Measurements from ENCODE around the gene DGKD. TPM values are rescaled to one million over a fixed set of nuclear protein-coding genes. Genes with fewer than 3 reads are reported as not detected.
A peak's percentile ranks its signal among the peaks of the same experiment; 100 is the strongest.

DGKD gene
- total RNA-seq, 1 experiment from 2014 or later = 105 TPM

DNA sequence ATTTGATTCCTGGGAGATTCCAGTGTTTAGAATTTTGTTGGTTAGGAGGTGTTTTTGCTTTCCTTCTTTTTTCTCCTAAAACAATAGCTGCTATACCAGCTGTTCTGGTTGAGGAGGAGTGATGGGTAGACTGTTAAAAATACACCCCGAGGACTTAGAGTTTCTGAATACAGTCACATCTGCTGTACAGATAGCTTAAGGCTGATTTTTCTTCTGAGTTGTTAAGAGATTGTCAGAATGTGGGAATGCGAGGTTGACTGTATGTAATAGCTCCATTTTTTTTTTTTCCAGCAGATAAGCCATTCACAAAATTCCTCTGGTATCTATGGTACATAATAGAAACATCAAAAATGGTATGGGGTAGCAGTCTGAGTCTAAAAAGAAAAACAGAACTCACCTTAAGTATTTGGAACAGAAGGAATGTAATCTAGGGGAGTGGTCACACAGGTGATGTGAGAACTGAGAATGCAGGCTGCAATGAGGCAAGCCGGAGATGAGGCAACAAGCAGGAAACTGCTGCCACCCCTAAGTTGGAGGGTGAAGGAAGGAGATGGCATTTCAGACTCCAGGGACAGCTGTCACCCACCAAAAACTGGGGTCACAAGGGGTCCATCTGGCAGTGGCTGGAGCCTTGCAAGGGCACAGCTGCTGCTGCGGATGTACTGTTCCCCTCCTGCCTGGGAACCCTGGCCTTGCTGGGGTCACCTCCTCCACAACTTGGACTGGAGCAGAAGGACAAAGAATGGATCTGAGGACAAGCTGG lies 2.4 kb downstream of the DGKD start:
- H3K27ac Mint-ChIP-seq (ENCODE audit: unreplicated experiment) = peak overlapping the region; percentile 58
- Histone ChIP-seq H3K4me1 (peaks cover 70% of the 10 kb centered on the region), H3K9me3 (no peaks in the 10 kb centered on the region), H3K36me3 (ENCODE audit: control insufficient read depth, insufficient read depth, low read length) (no peaks in the 10 kb centered on the region), H3K4me3 (ENCODE audit: low read depth, low read length) (0 out of 2 replicates have a peak overlapping the region, but pooled peaks have one; percentile 16), H3K27me3 (replicated peaks; ENCODE audit: control insufficient read depth, insufficient read depth, low read length) (no peaks in the 10 kb centered on the region)
- ChIA-PET CTCF (no interaction called here), POLR2A (interaction anchor here (0.6 to 0.8 kb wide), 3 partner anchors 9 to 340 kb away, joined by 3 to 9 read pairs (median 6); no protein-coding TSS in a partner anchor)
- TF ChIP-seq CTCF (IDR thresholded peaks at IDR 0.05; ENCODE audit: insufficient read depth in 1 of 2, low read depth in 1 of 2, low read length in 1 of 2, severe bottlenecking in 1 of 2, unreplicated experiment in 1 of 2) = no peak
- H3K27me3 Mint-ChIP-seq (ENCODE audit: insufficient read depth, unreplicated experiment) = no peaks in the 10 kb centered on the region
- H3K36me3 Mint-ChIP-seq (ENCODE audit: insufficient read depth, unreplicated experiment) = peaks cover 66% of the 10 kb centered on the region
- no peaks in the 10 kb centered on the region for H3K9me3 Mint-ChIP-seq (ENCODE audit: unreplicated experiment)
- BruUV-seq (replicated peaks) = no TSS peak
- peak; percentile 68 to 71 for DNase-seq
- intact Hi-C loops (cut with micrococcal nuclease; ENCODE audit: unreplicated experiment) = loop anchor here (10.0 kb wide), 1 partner anchor 88 kb away; no protein-coding TSS in a partner anchor
- peaks cover 39% of the 10 kb centered on the region for H3K4me1 Mint-ChIP-seq (ENCODE audit: low read depth, unreplicated experiment)
- peak overlapping the region; percentile 71 for H3K4me3 Mint-ChIP-seq (ENCODE audit: unreplicated experiment)

- Mint-ChIP-seq H3K4me1 (ENCODE audit: low read depth, unreplicated experiment) (peaks cover 36% of the 10 kb centered on the region), H3K27ac (ENCODE audit: unreplicated experiment) (peak overlapping the region; percentile 3), H3K9me3 (ENCODE audit: unreplicated experiment) (no peaks in the 10 kb centered on the region), H3K4me3 (ENCODE audit: unreplicated experiment) (peak overlapping the region; percentile 71), H3K36me3 (ENCODE audit: insufficient read depth, unreplicated experiment) (peaks cover 74% of the 10 kb centered on the region), H3K27me3 (ENCODE audit: insufficient read depth, unreplicated experiment) (no peaks in the 10 kb centered on the region)
- Histone ChIP-seq H3K4me3 (ENCODE audit: low read depth, low read length) (no peak overlapping the region), H3K4me1 (peaks cover 61% of the 10 kb centered on the region), H3K9me3 (no peaks in the 10 kb centered on the region), H3K36me3 (ENCODE audit: control insufficient read depth, insufficient read depth, low read length) (no peaks in the 10 kb centered on the region), H3K27me3 (replicated peaks; ENCODE audit: control insufficient read depth, insufficient read depth, low read length) (no peaks in the 10 kb centered on the region)
- POLR2A ChIA-PET = no interaction called here
- BruUV-seq (replicated peaks) = no TSS peak
- no peak for TF ChIP-seq CTCF (IDR thresholded peaks at IDR 0.05; ENCODE audit: insufficient read depth in 1 of 2, low read depth in 1 of 2, low read length in 1 of 2, severe bottlenecking in 1 of 2, unreplicated experiment in 1 of 2)
- CTCF ChIA-PET = no interaction called here
- intact Hi-C loops (cut with micrococcal nuclease; ENCODE audit: unreplicated experiment) = loop anchor here (10.0 kb wide), 1 partner anchor 86 kb away; no protein-coding TSS in a partner anchor
- no peak for DNase-seq
These were observed 4.0 kb downstream of the DGKD start for GRCh38 chr2:233358335-233358734.

DNA sequence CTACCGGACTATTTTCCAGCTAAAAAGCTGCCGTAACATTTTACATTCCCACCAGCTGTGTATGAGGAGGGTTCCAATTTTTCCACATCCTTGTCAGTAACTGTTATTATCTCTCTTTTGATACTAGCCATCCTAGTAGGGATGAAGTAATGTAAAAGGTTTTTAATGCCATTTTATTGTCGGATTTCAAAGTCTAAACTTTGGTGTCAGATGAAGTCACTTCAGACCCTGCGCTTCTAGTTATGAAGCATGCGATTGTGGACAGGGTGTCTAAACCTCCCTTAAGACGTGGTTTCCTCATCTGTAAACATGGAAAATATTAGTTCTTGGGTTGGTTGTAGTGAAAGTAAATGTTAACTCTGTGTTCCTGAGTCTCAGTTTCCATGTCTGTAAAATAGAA lies 4.7 kb downstream of the DGKD start:
- Mint-ChIP-seq H3K27ac (ENCODE audit: unreplicated experiment) (no peak overlapping the region), H3K9me3 (ENCODE audit: unreplicated experiment) (no peaks in the 10 kb centered on the region), H3K4me1 (ENCODE audit: low read depth, unreplicated experiment) (peaks cover 41% of the 10 kb centered on the region), H3K36me3 (ENCODE audit: insufficient read depth, unreplicated experiment) (peaks cover 79% of the 10 kb centered on the region), H3K27me3 (ENCODE audit: insufficient read depth, unreplicated experiment) (no peaks in the 10 kb centered on the region), H3K4me3 (ENCODE audit: unreplicated experiment) (peak overlapping the region; percentile 71)
- ChIA-PET CTCF (no interaction called here), POLR2A (no interaction called here)
- intact Hi-C loops (cut with micrococcal nuclease; ENCODE audit: unreplicated experiment) = loop anchor here (10.0 kb wide), 1 partner anchor 86 kb away; no protein-coding TSS in a partner anchor
- no peak for TF ChIP-seq CTCF (IDR thresholded peaks at IDR 0.05; ENCODE audit: insufficient read depth in 1 of 2, low read depth in 1 of 2, low read length in 1 of 2, severe bottlenecking in 1 of 2, unreplicated experiment in 1 of 2)
- H3K27me3 ChIP-seq (replicated peaks; ENCODE audit: control insufficient read depth, insufficient read depth, low read length) = no peaks in the 10 kb centered on the region
- no peaks in the 10 kb centered on the region for H3K36me3 ChIP-seq (ENCODE audit: control insufficient read depth, insufficient read depth, low read length)
- no peak overlapping the region for H3K4me3 ChIP-seq (ENCODE audit: low read depth, low read length)
- no peaks in the 10 kb centered on the region for H3K9me3 ChIP-seq
- DNase-seq = no peak
- H3K4me1 ChIP-seq = peaks cover 59% of the 10 kb centered on the region
- BruUV-seq (replicated peaks) = no TSS peak

Data from Caco-2 (cell line).